HepG2 (cell line): ENCODE results near the gene C10orf143. TPM values are rescaled to one million over a fixed set of nuclear protein-coding genes. Genes with fewer than 3 reads are reported as not detected.

Experiments used
- CBX1 ChIP-seq: IDR thresholded peaks from one replicate; pipeline ENCODE4 v1.6.1; 2016; ENCODE audit warnings: antibody characterized with exemption, low read depth
- KDM4B ChIP-seq: sonication (generic); formaldehyde crosslinking; IDR thresholded peaks from 2 replicates; pipeline ENCODE4 v1.4.0; 2020; ENCODE audit warnings: missing genetic modification reagents
- MAFG ChIP-seq: sonication (generic); formaldehyde crosslinking; IDR thresholded peaks from 2 replicates; pipeline ENCODE4 v1.5.1; 2020; ENCODE audit warnings: mild to moderate bottlenecking, missing genetic modification reagents
- ZKSCAN5 ChIP-seq: sonication (generic); formaldehyde crosslinking; IDR thresholded peaks from 2 replicates; pipeline ENCODE4 v1.5.1; 2020; ENCODE audit warnings: mild to moderate bottlenecking, missing genetic modification reagents
- ZNF460 ChIP-seq: sonication (generic); formaldehyde crosslinking; IDR thresholded peaks from 2 replicates; pipeline ENCODE4 v1.5.1; 2020; ENCODE audit warnings: missing genetic modification reagents, mild to moderate bottlenecking, borderline replicate concordance
- ZNF570 ChIP-seq: sonication (generic); formaldehyde crosslinking; IDR thresholded peaks from 2 replicates; pipeline ENCODE4 v1.4.0; 2020; ENCODE audit warnings: mild to moderate bottlenecking, missing genetic modification reagents, borderline replicate concordance
- ZNF75D ChIP-seq: sonication (generic); formaldehyde crosslinking; IDR thresholded peaks from 2 replicates; pipeline ENCODE4 v1.8.1; 2023; ENCODE audit warnings: missing genetic modification reagents, mild to moderate bottlenecking, borderline replicate concordance
- polyA plus RNA-seq, 8 experiments: library from polyadenylated mRNA; depleted of rRNA in 3 of 8; stranded (reverse) in 7 of 8; unstranded in 1 of 8; fragments of >200 nt; fragmentation: Illumina TruSeq in 4 of 8; extraction: Trizol in 4 of 8; gene quantifications; 2 replicates each; pipeline versions ENCODE4 v1.2.1 to v1.2.3, GENCODE V29; 2011 to 2016; ENCODE audit warnings: low read depth in 4 of 8, missing spikeins in 1 of 8, mixed read lengths in 1 of 8; ENCODE audit not compliant: insufficient read depth in 1 of 8
- total RNA-seq, 5 experiments: library from RNA; depleted of rRNA; stranded (reverse); fragments of >200 nt; fragmentation: Illumina TruSeq; extraction: Trizol; gene quantifications; 2 replicates each; pipeline ENCODE4 v1.2.3, GENCODE V29; 2016; ENCODE audit warnings: low read depth in 1 of 5
- TF ChIP-seq, protein P1 (sequence below): sonication (generic); formaldehyde crosslinking; IDR thresholded peaks from 2 replicates; pipeline ENCODE4 v1.4.0; 2020; ENCODE audit warnings: mild to moderate bottlenecking, missing genetic modification reagents
- TF ChIP-seq, protein P2 (sequence below): sonication (generic); formaldehyde crosslinking; IDR thresholded peaks from 2 replicates; pipeline ENCODE4 v1.4.0; 2020; ENCODE audit warnings: mild to moderate bottlenecking, missing genetic modification reagents
- TF ChIP-seq, protein P3 (sequence below): sonication (generic); formaldehyde crosslinking; IDR thresholded peaks from 2 replicates; pipeline ENCODE4 v1.5.1; 2020; ENCODE audit warnings: mild to moderate bottlenecking, moderate library complexity, missing genetic modification reagents
- TF ChIP-seq, protein P4 (sequence below): sonication (generic); formaldehyde crosslinking; IDR thresholded peaks from 2 replicates; pipeline ENCODE4 v1.4.0; 2020; ENCODE audit warnings: missing genetic modification reagents, mild to moderate bottlenecking, borderline replicate concordance
- TF ChIP-seq, protein P5 (sequence below): sonication (generic); formaldehyde crosslinking; IDR thresholded peaks from 2 replicates; pipeline ENCODE4 v1.8.1; 2023; ENCODE audit warnings: mild to moderate bottlenecking, missing genetic modification reagents

Gene C10orf143
- total and polyA plus RNA-seq, 2 of the 13 experiments (the other 11 are each of a cell fraction or from before 2014, with no cell fraction given): 0.21 to 0.91 TPM

DNA sequence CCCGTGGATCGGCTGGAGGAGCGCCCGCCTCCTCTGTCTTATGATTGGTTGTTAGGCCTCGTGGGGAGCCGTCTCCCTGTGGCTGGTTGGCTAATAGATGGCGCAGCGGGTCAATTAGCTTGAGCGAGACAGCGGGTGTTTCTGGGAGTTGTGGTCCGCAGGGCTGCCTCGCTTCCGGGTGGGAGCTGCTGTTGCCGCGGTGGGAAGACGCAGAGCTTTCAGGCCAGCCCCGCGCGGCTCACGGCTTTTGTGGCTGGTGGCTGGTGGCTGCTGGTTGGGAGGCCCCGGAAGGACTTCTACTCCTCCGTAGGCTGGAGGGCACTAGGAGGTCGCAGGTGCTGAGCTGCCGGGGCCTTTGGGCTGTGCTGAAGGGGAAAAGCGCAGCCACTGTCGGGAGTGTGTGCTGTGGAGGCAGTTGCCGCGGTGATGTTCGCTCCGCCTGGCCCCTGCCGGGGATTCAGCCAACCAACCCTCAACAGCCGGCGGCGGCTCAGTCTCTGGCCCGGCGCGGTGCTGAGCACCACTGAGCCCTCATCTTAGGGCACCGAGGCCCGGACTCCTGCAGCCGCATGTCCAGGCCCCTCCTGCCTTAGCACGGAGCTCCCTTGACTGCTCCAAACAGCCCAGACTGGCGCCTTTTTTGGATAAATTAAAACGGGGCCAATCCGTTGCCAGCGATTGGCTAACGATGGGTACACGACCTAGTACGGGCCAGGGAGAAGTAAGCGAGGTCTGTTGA, 652 bp upstream of the C10orf143 start (continued):
- TF ChIP-seq, protein P1, sequence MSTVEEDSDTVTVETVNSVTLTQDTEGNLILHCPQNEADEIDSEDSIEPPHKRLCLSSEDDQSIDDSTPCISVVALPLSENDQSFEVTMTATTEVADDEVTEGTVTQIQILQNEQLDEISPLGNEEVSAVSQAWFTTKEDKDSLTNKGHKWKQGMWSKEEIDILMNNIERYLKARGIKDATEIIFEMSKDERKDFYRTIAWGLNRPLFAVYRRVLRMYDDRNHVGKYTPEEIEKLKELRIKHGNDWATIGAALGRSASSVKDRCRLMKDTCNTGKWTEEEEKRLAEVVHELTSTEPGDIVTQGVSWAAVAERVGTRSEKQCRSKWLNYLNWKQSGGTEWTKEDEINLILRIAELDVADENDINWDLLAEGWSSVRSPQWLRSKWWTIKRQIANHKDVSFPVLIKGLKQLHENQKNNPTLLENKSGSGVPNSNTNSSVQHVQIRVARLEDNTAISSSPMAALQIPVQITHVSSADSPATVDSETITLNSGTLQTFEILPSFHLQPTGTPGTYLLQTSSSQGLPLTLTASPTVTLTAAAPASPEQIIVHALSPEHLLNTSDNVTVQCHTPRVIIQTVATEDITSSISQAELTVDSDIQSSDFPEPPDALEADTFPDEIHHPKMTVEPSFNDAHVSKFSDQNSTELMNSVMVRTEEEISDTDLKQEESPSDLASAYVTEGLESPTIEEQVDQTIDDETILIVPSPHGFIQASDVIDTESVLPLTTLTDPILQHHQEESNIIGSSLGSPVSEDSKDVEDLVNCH (CRISPR knock-in tag): no peak
- TF ChIP-seq, protein P2, sequence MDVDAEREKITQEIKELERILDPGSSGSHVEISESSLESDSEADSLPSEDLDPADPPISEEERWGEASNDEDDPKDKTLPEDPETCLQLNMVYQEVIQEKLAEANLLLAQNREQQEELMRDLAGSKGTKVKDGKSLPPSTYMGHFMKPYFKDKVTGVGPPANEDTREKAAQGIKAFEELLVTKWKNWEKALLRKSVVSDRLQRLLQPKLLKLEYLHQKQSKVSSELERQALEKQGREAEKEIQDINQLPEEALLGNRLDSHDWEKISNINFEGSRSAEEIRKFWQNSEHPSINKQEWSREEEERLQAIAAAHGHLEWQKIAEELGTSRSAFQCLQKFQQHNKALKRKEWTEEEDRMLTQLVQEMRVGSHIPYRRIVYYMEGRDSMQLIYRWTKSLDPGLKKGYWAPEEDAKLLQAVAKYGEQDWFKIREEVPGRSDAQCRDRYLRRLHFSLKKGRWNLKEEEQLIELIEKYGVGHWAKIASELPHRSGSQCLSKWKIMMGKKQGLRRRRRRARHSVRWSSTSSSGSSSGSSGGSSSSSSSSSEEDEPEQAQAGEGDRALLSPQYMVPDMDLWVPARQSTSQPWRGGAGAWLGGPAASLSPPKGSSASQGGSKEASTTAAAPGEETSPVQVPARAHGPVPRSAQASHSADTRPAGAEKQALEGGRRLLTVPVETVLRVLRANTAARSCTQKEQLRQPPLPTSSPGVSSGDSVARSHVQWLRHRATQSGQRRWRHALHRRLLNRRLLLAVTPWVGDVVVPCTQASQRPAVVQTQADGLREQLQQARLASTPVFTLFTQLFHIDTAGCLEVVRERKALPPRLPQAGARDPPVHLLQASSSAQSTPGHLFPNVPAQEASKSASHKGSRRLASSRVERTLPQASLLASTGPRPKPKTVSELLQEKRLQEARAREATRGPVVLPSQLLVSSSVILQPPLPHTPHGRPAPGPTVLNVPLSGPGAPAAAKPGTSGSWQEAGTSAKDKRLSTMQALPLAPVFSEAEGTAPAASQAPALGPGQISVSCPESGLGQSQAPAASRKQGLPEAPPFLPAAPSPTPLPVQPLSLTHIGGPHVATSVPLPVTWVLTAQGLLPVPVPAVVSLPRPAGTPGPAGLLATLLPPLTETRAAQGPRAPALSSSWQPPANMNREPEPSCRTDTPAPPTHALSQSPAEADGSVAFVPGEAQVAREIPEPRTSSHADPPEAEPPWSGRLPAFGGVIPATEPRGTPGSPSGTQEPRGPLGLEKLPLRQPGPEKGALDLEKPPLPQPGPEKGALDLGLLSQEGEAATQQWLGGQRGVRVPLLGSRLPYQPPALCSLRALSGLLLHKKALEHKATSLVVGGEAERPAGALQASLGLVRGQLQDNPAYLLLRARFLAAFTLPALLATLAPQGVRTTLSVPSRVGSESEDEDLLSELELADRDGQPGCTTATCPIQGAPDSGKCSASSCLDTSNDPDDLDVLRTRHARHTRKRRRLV (CRISPR knock-in tag): 0 out of 2 replicates have a peak, but pooled peaks have one; percentile 82
- no peak for TF ChIP-seq ZNF570 (CRISPR knock-in tag)
- TF ChIP-seq, protein P3, sequence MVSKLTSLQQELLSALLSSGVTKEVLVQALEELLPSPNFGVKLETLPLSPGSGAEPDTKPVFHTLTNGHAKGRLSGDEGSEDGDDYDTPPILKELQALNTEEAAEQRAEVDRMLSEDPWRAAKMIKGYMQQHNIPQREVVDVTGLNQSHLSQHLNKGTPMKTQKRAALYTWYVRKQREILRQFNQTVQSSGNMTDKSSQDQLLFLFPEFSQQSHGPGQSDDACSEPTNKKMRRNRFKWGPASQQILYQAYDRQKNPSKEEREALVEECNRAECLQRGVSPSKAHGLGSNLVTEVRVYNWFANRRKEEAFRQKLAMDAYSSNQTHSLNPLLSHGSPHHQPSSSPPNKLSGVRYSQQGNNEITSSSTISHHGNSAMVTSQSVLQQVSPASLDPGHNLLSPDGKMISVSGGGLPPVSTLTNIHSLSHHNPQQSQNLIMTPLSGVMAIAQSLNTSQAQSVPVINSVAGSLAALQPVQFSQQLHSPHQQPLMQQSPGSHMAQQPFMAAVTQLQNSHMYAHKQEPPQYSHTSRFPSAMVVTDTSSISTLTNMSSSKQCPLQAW (CRISPR knock-in tag): 0 out of 2 replicates have a peak, but pooled peaks have one; percentile 5
- no peak for TF ChIP-seq ZNF75D (CRISPR knock-in tag)
- TF ChIP-seq, protein P4, sequence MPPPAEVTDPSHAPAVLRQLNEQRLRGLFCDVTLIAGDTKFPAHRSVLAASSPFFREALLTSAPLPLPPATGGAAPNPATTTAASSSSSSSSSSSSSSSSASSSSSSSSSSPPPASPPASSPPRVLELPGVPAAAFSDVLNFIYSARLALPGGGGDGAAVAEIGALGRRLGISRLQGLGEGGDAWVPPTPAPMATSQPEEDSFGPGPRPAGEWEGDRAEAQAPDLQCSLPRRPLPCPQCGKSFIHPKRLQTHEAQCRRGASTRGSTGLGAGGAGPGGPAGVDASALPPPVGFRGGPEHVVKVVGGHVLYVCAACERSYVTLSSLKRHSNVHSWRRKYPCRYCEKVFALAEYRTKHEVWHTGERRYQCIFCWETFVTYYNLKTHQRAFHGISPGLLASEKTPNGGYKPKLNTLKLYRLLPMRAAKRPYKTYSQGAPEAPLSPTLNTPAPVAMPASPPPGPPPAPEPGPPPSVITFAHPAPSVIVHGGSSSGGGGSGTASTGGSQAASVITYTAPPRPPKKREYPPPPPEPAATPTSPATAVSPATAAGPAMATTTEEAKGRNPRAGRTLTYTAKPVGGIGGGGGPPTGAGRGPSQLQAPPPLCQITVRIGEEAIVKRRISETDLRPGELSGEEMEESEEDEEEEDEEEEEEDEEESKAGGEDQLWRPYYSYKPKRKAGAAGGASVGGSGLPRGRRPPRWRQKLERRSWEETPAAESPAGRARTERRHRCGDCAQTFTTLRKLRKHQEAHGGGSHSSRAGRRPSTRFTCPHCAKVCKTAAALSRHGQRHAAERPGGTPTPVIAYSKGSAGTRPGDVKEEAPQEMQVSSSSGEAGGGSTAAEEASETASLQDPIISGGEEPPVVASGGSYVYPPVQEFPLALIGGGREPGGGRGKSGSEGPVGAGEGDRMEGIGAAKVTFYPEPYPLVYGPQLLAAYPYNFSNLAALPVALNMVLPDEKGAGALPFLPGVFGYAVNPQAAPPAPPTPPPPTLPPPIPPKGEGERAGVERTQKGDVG (CRISPR knock-in tag): peak; percentile 10; the same call in 1 of the 2 replicates
- TF ChIP-seq MAFG (CRISPR knock-in tag): no peak
- TF ChIP-seq, protein P5, sequence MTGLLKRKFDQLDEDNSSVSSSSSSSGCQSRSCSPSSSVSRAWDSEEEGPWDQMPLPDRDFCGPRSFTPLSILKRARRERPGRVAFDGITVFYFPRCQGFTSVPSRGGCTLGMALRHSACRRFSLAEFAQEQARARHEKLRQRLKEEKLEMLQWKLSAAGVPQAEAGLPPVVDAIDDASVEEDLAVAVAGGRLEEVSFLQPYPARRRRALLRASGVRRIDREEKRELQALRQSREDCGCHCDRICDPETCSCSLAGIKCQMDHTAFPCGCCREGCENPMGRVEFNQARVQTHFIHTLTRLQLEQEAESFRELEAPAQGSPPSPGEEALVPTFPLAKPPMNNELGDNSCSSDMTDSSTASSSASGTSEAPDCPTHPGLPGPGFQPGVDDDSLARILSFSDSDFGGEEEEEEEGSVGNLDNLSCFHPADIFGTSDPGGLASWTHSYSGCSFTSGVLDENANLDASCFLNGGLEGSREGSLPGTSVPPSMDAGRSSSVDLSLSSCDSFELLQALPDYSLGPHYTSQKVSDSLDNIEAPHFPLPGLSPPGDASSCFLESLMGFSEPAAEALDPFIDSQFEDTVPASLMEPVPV: no peak
- TF ChIP-seq ZKSCAN5: no peak
- TF ChIP-seq ZNF460 (CRISPR knock-in tag): no peak
- no peak for TF ChIP-seq CBX1
- no peak for TF ChIP-seq KDM4B (CRISPR knock-in tag)
